AML-193 (cell line): ENCODE data around the gene HK1.
A peak's percentile ranks its signal among the peaks of the same experiment; 100 is the strongest.
"Not testable (repeated sequence)": the region's sequence is repeated elsewhere in the genome, so short reads cannot be mapped to it uniquely, and the experiment has no call there.

ENCODE experiments used
- DNase-seq, 2 experiments: peaks; one replicate each; lab custom pipeline; 2025; lab: John Stamatoyannopoulos, UW

The HK1 gene

GRCh38 chr10:69311309-69311708, 33.0 kb downstream of the HK1 start:
- no peak for DNase-seq

GRCh38 chr10:69312528-69312927, 34.2 kb downstream of the HK1 start:
- DNase-seq: no peak

GRCh38 chr10:69315100-69315542, 36.8 kb downstream of the HK1 start:
- DNase-seq: no peak

GRCh38 chr10:69315610-69316312, 37.5 kb downstream of the HK1 start:
- DNase-seq: no peak

GRCh38 chr10:69316313-69317059, 38.2 kb downstream of the HK1 start:
- no peak for DNase-seq

GRCh38 chr10:69317175-69317604, 38.9 kb downstream of the HK1 start:
- DNase-seq: no peak

GRCh38 chr10:69317626-69318105, 39.4 kb downstream of the HK1 start:
- DNase-seq: no peak

- DNase-seq: peak; percentile 64 to 76
These were observed 40.0 kb downstream of the HK1 start for GRCh38 chr10:69318106-69318866.

GRCh38 chr10:69318867-69319727, 40.8 kb downstream of the HK1 start:
- peak; percentile 11 to 17 for DNase-seq

- DNase-seq: no peak
These were observed 41.6 kb downstream of the HK1 start for GRCh38 chr10:69319841-69320316.

- no peak for DNase-seq
These were observed 42.2 kb downstream of the HK1 start for GRCh38 chr10:69320521-69320920.

- DNase-seq: no peak
These were observed 42.9 kb downstream of the HK1 start for GRCh38 chr10:69321039-69321715.

- no peak for DNase-seq
These were observed 43.6 kb downstream of the HK1 start for GRCh38 chr10:69321865-69322264.

GRCh38 chr10:69322346-69322745, 44.0 kb downstream of the HK1 start:
- DNase-seq: not testable (repeated sequence)

GRCh38 chr10:69323622-69324021, 45.3 kb downstream of the HK1 start:
- no peak for DNase-seq

- DNase-seq: no peak
These were observed 46.3 kb downstream of the HK1 start for GRCh38 chr10:69324583-69324982.

- not testable (repeated sequence) for DNase-seq
These were observed 47.6 kb downstream of the HK1 start for GRCh38 chr10:69325637-69326523.

GRCh38 chr10:69326692-69327091, 48.4 kb downstream of the HK1 start:
- DNase-seq: no peak

- peak; percentile 46 to 53 for DNase-seq
These were observed 49.4 kb downstream of the HK1 start for GRCh38 chr10:69327463-69328379.
